ENCODE results near the gene HSP90AB1. TPM values are rescaled to one million over a fixed set of nuclear protein-coding genes. Genes with fewer than 3 reads are reported as not detected.

Gene HSP90AB1
- total RNA-seq, 1 donor from 2014 or later: 396 TPM

- peaks cover 1% of the 10 kb centered on the region for H3K27me3 ChIP-seq (ENCODE audit: control insufficient read depth, insufficient read depth, low read length)
- FAIRE-seq (no peak), DNase-seq (ENCODE audit: low read depth) (peak; percentile 66)
- peak; percentile 31 for TF ChIP-seq CTCF (IDR thresholded peaks at IDR 0.05; ENCODE audit: insufficient read depth, low read length, severe bottlenecking)
- peaks cover 13% of the 10 kb centered on the region for H3K36me3 ChIP-seq (ENCODE audit: control insufficient read depth, insufficient read depth, low read length)
- peak overlapping the region; percentile 59 for H3K4me3 ChIP-seq (ENCODE audit: low read depth, low read length)
Measured at GRCh38 chr6:44245912-44246662, 814 bp upstream of the HSP90AB1 start.

- H3K4me3 ChIP-seq (ENCODE audit: low read depth, low read length): peak overlapping the region; percentile 59
- TF ChIP-seq CTCF (IDR thresholded peaks at IDR 0.05; ENCODE audit: insufficient read depth, low read length, severe bottlenecking): no peak
- peaks cover 21% of the 10 kb centered on the region for H3K36me3 ChIP-seq (ENCODE audit: control insufficient read depth, insufficient read depth, low read length)
- no peaks in the 10 kb centered on the region for H3K27me3 ChIP-seq (ENCODE audit: control insufficient read depth, insufficient read depth, low read length)
- DNase-seq (ENCODE audit: low read depth) (no peak), FAIRE-seq (no peak)
Measured at GRCh38 chr6:44247338-44248302, 719 bp downstream of the HSP90AB1 start.

- peak overlapping the region; percentile 59 for H3K4me3 ChIP-seq (ENCODE audit: low read depth, low read length)
- no peak for FAIRE-seq
- H3K27me3 ChIP-seq (ENCODE audit: control insufficient read depth, insufficient read depth, low read length): no peaks in the 10 kb centered on the region
- DNase-seq (ENCODE audit: low read depth): no peak
- H3K36me3 ChIP-seq (ENCODE audit: control insufficient read depth, insufficient read depth, low read length): peaks cover 22% of the 10 kb centered on the region
- TF ChIP-seq CTCF (IDR thresholded peaks at IDR 0.05; ENCODE audit: insufficient read depth, low read length, severe bottlenecking): no peak
Measured at GRCh38 chr6:44248579-44248978, 1.7 kb downstream of the HSP90AB1 start.

- Histone ChIP-seq H3K27me3 (ENCODE audit: control insufficient read depth, insufficient read depth, low read length) (no peaks in the 10 kb centered on the region), H3K36me3 (ENCODE audit: control insufficient read depth, insufficient read depth, low read length) (peaks cover 25% of the 10 kb centered on the region), H3K4me3 (ENCODE audit: low read depth, low read length) (no peak overlapping the region)
- no peak for DNase-seq (ENCODE audit: low read depth)
- no peak for TF ChIP-seq CTCF (IDR thresholded peaks at IDR 0.05; ENCODE audit: insufficient read depth, low read length, severe bottlenecking)
- no peak for FAIRE-seq
Measured at GRCh38 chr6:44249082-44249748, 2.3 kb downstream of the HSP90AB1 start.

- no peaks in the 10 kb centered on the region for H3K27me3 ChIP-seq (ENCODE audit: control insufficient read depth, insufficient read depth, low read length)
- no peak for TF ChIP-seq CTCF (IDR thresholded peaks at IDR 0.05; ENCODE audit: insufficient read depth, low read length, severe bottlenecking)
- H3K36me3 ChIP-seq (ENCODE audit: control insufficient read depth, insufficient read depth, low read length): peaks cover 33% of the 10 kb centered on the region
- DNase-seq (ENCODE audit: low read depth) (no peak), FAIRE-seq (no peak)
- H3K4me3 ChIP-seq (ENCODE audit: low read depth, low read length): no peak overlapping the region
Measured at GRCh38 chr6:44250067-44250717, 3.3 kb downstream of the HSP90AB1 start.

All from bronchial epithelial cell (primary cell).